Progenitor cell of endocrine pancreas (in vitro differentiated cells): ENCODE measurements around the gene RIMBP2. TPM values are rescaled to one million over a fixed set of nuclear protein-coding genes. Genes with fewer than 3 reads are reported as not detected.

Source experiments
- DNase-seq: peaks from one replicate; pipeline ENCODE4 v3.0.0; 2021; ENCODE audit warnings: low spot score; ENCODE audit not compliant: unreplicated experiment
- H3K27ac Mint-ChIP-seq: 2 replicates; pipeline ENCODE4 v1.8.0; 2021; ENCODE audit warnings: mild to moderate bottlenecking, moderate library complexity, mixed read lengths
- H3K27me3 Mint-ChIP-seq: 2 replicates; pipeline ENCODE4 v1.8.0; 2021; ENCODE audit warnings: mixed read lengths
- H3K36me3 Mint-ChIP-seq: 2 replicates; pipeline ENCODE4 v1.8.0; 2022; ENCODE audit warnings: mixed read lengths; ENCODE audit not compliant: insufficient read depth
- H3K4me1 Mint-ChIP-seq: 2 replicates; pipeline ENCODE4 v1.8.0; 2021; ENCODE audit warnings: low read depth, mixed read lengths
- H3K4me3 Mint-ChIP-seq: 2 replicates; pipeline ENCODE4 v1.8.0; 2021; ENCODE audit warnings: low read depth, mild to moderate bottlenecking, moderate library complexity, mixed read lengths
- H3K9me3 Mint-ChIP-seq: 2 replicates; pipeline ENCODE4 v1.8.0; 2021; ENCODE audit warnings: low read depth, mixed read lengths
- CTCF ChIP-seq: fragments of 200-600 bp; sonication (generic); IDR thresholded peaks from one replicate; pipeline ENCODE4 v1.5.0; 2021; ENCODE audit warnings: antibody characterized with exemption, mild to moderate bottlenecking; ENCODE audit not compliant: unreplicated experiment
- total RNA-seq: library from RNA; stranded (reverse); gene quantifications from 2 replicates; pipeline ENCODE4 v1.2.1, GENCODE V29; 2021

RIMBP2 gene
- total RNA-seq, 1 donor from 2014 or later: 31.6 TPM

GRCh38 chr12:130452546-130452945, 263.6 kb downstream of the RIMBP2 start:
- no peaks in the 10 kb centered on the region for H3K4me1 Mint-ChIP-seq
- no peaks in the 10 kb centered on the region for H3K9me3 Mint-ChIP-seq
- no peaks in the 10 kb centered on the region for H3K27me3 Mint-ChIP-seq
- H3K4me3 Mint-ChIP-seq: no peak overlapping the region
- DNase-seq: no peak
- no peaks in the 10 kb centered on the region for H3K36me3 Mint-ChIP-seq
- no peak for TF ChIP-seq CTCF
- H3K27ac Mint-ChIP-seq: no peak overlapping the region

GRCh38 chr12:130451001-130451930, 264.8 kb downstream of the RIMBP2 start:
- H3K27ac Mint-ChIP-seq: no peak overlapping the region

GRCh38 chr12:130449291-130449690, 266.8 kb downstream of the RIMBP2 start:
- peak overlapping the region; percentile 15 for H3K27ac Mint-ChIP-seq
- H3K27me3 Mint-ChIP-seq: no peaks in the 10 kb centered on the region
- no peaks in the 10 kb centered on the region for H3K9me3 Mint-ChIP-seq
- H3K36me3 Mint-ChIP-seq: no peaks in the 10 kb centered on the region
- TF ChIP-seq CTCF: no peak
- no peak for DNase-seq
- H3K4me1 Mint-ChIP-seq: no peaks in the 10 kb centered on the region
- H3K4me3 Mint-ChIP-seq: no peak overlapping the region

More at GRCh38 chr12:130451001-130451930, 264.8 kb downstream of the RIMBP2 start:
- no peak for DNase-seq
- TF ChIP-seq CTCF: no peak
- Mint-ChIP-seq H3K4me3 (no peak overlapping the region), H3K4me1 (no peaks in the 10 kb centered on the region), H3K27me3 (no peaks in the 10 kb centered on the region), H3K36me3 (no peaks in the 10 kb centered on the region), H3K9me3 (no peaks in the 10 kb centered on the region)

- Mint-ChIP-seq H3K27me3 (no peaks in the 10 kb centered on the region), H3K4me3 (no peak overlapping the region), H3K36me3 (no peaks in the 10 kb centered on the region), H3K4me1 (no peaks in the 10 kb centered on the region), H3K9me3 (no peaks in the 10 kb centered on the region), H3K27ac (no peak overlapping the region)
- no peak for TF ChIP-seq CTCF
- no peak for DNase-seq
These were observed 267.9 kb downstream of the RIMBP2 start for GRCh38 chr12:130448044-130448821.

GRCh38 chr12:130447655-130447965, 268.5 kb downstream of the RIMBP2 start:
- DNase-seq: no peak
- H3K27me3 Mint-ChIP-seq: no peaks in the 10 kb centered on the region
- no peaks in the 10 kb centered on the region for H3K4me1 Mint-ChIP-seq
- no peak overlapping the region for H3K4me3 Mint-ChIP-seq
- no peak overlapping the region for H3K27ac Mint-ChIP-seq
- H3K36me3 Mint-ChIP-seq: no peaks in the 10 kb centered on the region
- no peaks in the 10 kb centered on the region for H3K9me3 Mint-ChIP-seq
- no peak for TF ChIP-seq CTCF
